HFFc6 (cell line): ENCODE results near the gene PAM16. TPM values are rescaled to one million over a fixed set of nuclear protein-coding genes. Genes with fewer than 3 reads are reported as not detected.

Experiments used
- DNase-seq: peaks from one replicate; pipeline ENCODE4 v3.0.0-alpha.2; 2018
- H3K27ac Mint-ChIP-seq: 2 replicates; pipeline ENCODE4 v1.8.0; 2020; ENCODE audit warnings: mild to moderate bottlenecking, mixed read lengths
- H3K27me3 Mint-ChIP-seq: 2 replicates; pipeline ENCODE4 v1.8.0; 2021; ENCODE audit warnings: mild to moderate bottlenecking, moderate library complexity, mixed read lengths; ENCODE audit not compliant: insufficient read depth
- H3K36me3 Mint-ChIP-seq: 2 replicates; pipeline ENCODE4 v1.8.0; 2021; ENCODE audit warnings: low read depth, mixed read lengths
- H3K4me1 Mint-ChIP-seq: 2 replicates; pipeline ENCODE4 v1.8.0; 2020; ENCODE audit warnings: low read depth, mixed read lengths
- H3K4me3 Mint-ChIP-seq: 2 replicates; pipeline ENCODE4 v1.8.0; 2020; ENCODE audit warnings: mild to moderate bottlenecking, moderate library complexity, mixed read lengths
- H3K9me3 Mint-ChIP-seq: 2 replicates; pipeline ENCODE4 v1.8.0; 2020; ENCODE audit warnings: mild to moderate bottlenecking, mixed read lengths
- CTCF ChIP-seq: fragments of 200-600 bp; sonication (generic); IDR thresholded peaks from 2 replicates; pipeline ENCODE4 v1.5.0; 2021; ENCODE audit warnings: antibody characterized with exemption, mild to moderate bottlenecking
- total RNA-seq, 6 experiments: library from RNA; stranded (reverse); fragmentation: NEBNext Ultra II Directional; extraction: Animal tissue kit (Norgen Biotek cat#: 25700); gene quantifications; 2 replicates in 1 of 6; 3 replicates in 5 of 6; pipeline ENCODE4 v1.2.3, GENCODE V29; 2021

PAM16 gene
- total RNA-seq, 6 experiments from 2014 or later, result 44.9 to 50.8 (median 46.1) TPM

GRCh38 chr16:4365615-4366014 is 14.5 kb upstream of the PAM16 start:
- no peak for TF ChIP-seq CTCF
- H3K4me3 Mint-ChIP-seq, result no peak overlapping the region
- no peak overlapping the region for H3K27ac Mint-ChIP-seq
- no peaks in the 10 kb centered on the region; the same call in 1 of the 2 replicates for H3K27me3 Mint-ChIP-seq
- H3K36me3 Mint-ChIP-seq, result no peaks in the 10 kb centered on the region
- no peak for DNase-seq
- H3K9me3 Mint-ChIP-seq, result no peaks in the 10 kb centered on the region
- peaks cover 28% of the 10 kb centered on the region for H3K4me1 Mint-ChIP-seq

- Mint-ChIP-seq H3K27ac (no peak overlapping the region), H3K27me3 (no peaks in the 10 kb centered on the region; the same call in 1 of the 2 replicates), H3K4me1 (peaks cover 22% of the 10 kb centered on the region), H3K36me3 (no peaks in the 10 kb centered on the region), H3K9me3 (no peaks in the 10 kb centered on the region), H3K4me3 (no peak overlapping the region)
- no peak for DNase-seq
- no peak for TF ChIP-seq CTCF
Measured at GRCh38 chr16:4365014-4365406, 13.9 kb upstream of the PAM16 start.

- Mint-ChIP-seq H3K27me3 (no peaks in the 10 kb centered on the region; the same call in 1 of the 2 replicates), H3K4me3 (no peak overlapping the region), H3K4me1 (peaks cover 16% of the 10 kb centered on the region), H3K27ac (no peak overlapping the region), H3K36me3 (no peaks in the 10 kb centered on the region), H3K9me3 (no peaks in the 10 kb centered on the region)
- no peak for DNase-seq
- TF ChIP-seq CTCF, result no peak
Measured at GRCh38 chr16:4364196-4365013, 13.3 kb upstream of the PAM16 start.

GRCh38 chr16:4362476-4363135 is 11.5 kb upstream of the PAM16 start:
- no peak for TF ChIP-seq CTCF
- no peaks in the 10 kb centered on the region for H3K27me3 Mint-ChIP-seq
- no peak overlapping the region for H3K27ac Mint-ChIP-seq
- no peak for DNase-seq
- no peak overlapping the region for H3K4me3 Mint-ChIP-seq
- peaks cover 4% of the 10 kb centered on the region; the same call in 1 of the 2 replicates for H3K4me1 Mint-ChIP-seq
- H3K9me3 Mint-ChIP-seq, result no peaks in the 10 kb centered on the region
- H3K36me3 Mint-ChIP-seq, result no peaks in the 10 kb centered on the region

GRCh38 chr16:4361944-4362311 is 10.8 kb upstream of the PAM16 start:
- Mint-ChIP-seq H3K27ac (no peak overlapping the region), H3K4me1 (no peaks in the 10 kb centered on the region), H3K36me3 (no peaks in the 10 kb centered on the region), H3K4me3 (no peak overlapping the region), H3K27me3 (no peaks in the 10 kb centered on the region), H3K9me3 (no peaks in the 10 kb centered on the region)
- DNase-seq, result no peak
- no peak for TF ChIP-seq CTCF
